SK-N-SH (cell line): Measurements from ENCODE around the gene NIPAL4.

Source experiments
- CTCF ChIP-seq: fragments of 200-600 bp; sonication (generic); IDR thresholded peaks from 2 replicates; pipeline ENCODE4 v1.6.1; 2017; ENCODE audit warnings: antibody characterized with exemption, mild to moderate bottlenecking, moderate library complexity
- ELF1 ChIP-seq: IDR thresholded peaks from 2 replicates; pipeline ENCODE4 v1.4.0; 2012
- FOXM1 ChIP-seq: IDR thresholded peaks from 2 replicates; pipeline ENCODE4 v1.4.0; 2012; ENCODE audit warnings: low read depth, mild to moderate bottlenecking
- GATA2 ChIP-seq: sonication (generic); formaldehyde crosslinking; IDR thresholded peaks from 2 replicates; pipeline ENCODE4 v1.5.0; 2020; ENCODE audit warnings: mild to moderate bottlenecking, missing genetic modification reagents
- NFIC ChIP-seq: IDR thresholded peaks from 2 replicates; pipeline ENCODE4 v1.4.0; 2012; ENCODE audit warnings: borderline replicate concordance
- POLR2AphosphoS5 ChIP-seq: IDR thresholded peaks from 2 replicates; pipeline ENCODE4 v1.6.1; 2012; ENCODE audit warnings: low read depth, low read length
- SMC3 ChIP-seq: IDR thresholded peaks from 2 replicates; pipeline ENCODE4 v1.6.1; 2012; ENCODE audit warnings: low read depth, low read length, improper control_type of control experiment
- TF ChIP-seq, protein P1 (sequence below): fragments of 150-350 bp; IDR thresholded peaks from 2 replicates; pipeline ENCODE4 v1.6.1; 2016; ENCODE audit warnings: mild to moderate bottlenecking, low read depth, low read length

DNA sequence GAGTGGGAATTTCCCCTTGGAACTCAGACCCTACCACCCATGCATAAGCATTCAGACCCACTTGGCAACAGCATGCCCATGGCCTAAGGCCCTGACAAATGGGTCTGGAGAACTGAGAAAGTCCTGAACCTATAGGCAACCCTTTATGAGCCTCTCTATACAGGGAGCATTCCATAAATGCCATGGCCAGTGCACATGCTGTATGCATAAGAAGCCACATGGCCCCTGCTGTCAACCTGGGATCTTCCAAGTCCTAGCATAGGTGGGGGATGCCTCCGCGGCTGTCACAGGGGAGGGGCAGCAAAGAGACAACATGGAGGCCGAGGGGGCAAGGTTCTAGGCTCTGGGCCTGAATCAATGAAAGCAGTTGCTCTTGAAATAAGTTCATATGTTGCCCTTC lies 8.2 kb upstream of the NIPAL4 start:
- TF ChIP-seq POLR2AphosphoS5 (no peak), SMC3 (no peak), CTCF (no peak), NFIC (no peak), FOXM1 (no peak), GATA2 (no peak), ELF1 (no peak)
- TF ChIP-seq, protein P1, sequence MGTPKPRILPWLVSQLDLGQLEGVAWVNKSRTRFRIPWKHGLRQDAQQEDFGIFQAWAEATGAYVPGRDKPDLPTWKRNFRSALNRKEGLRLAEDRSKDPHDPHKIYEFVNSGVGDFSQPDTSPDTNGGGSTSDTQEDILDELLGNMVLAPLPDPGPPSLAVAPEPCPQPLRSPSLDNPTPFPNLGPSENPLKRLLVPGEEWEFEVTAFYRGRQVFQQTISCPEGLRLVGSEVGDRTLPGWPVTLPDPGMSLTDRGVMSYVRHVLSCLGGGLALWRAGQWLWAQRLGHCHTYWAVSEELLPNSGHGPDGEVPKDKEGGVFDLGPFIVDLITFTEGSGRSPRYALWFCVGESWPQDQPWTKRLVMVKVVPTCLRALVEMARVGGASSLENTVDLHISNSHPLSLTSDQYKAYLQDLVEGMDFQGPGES: no peak
